ENCODE data around the gene TERB2. TPM values are rescaled to one million over a fixed set of nuclear protein-coding genes. Genes with fewer than 3 reads are reported as not detected.
"Not testable (repeated sequence)": the region's sequence is repeated elsewhere in the genome, so short reads cannot be mapped to it uniquely, and the experiment has no call there.

TERB2 gene
- total and polyA plus RNA-seq, 2 of the 4 experiments (the other 2 are of a cell fraction): not detected

GRCh38 chr15:44999105-44999504, 42.6 kb downstream of the TERB2 start:
- Histone ChIP-seq H3K4me3 (ENCODE audit: insufficient read depth, low read depth, low read length) (no peak overlapping the region), H3K4me1 (ENCODE audit: control insufficient read depth, insufficient read depth, low read length) (no peaks in the 10 kb centered on the region), H3K56ac (ENCODE audit: extremely low read depth, insufficient read depth, low read length) (no peak overlapping the region), H3K14ac (replicated peaks; ENCODE audit: low read depth, low read length) (no peak overlapping the region), H4K8ac (ENCODE audit: low read depth in 2 of 2, low read length in 2 of 2) (no peak overlapping the region), H3K79me1 (ENCODE audit: low read depth in 1 of 2, low read length in 2 of 2) (no peaks in the 10 kb centered on the region), H2AK5ac (ENCODE audit: low read depth, low read length) (no peak overlapping the region), H2BK15ac (ENCODE audit: low read depth, low read length) (no peak overlapping the region), H2AFZ (replicated peaks; ENCODE audit: low read length, poor library complexity) (no peak overlapping the region), H3K4me2 (ENCODE audit: low read depth, low read length) (no peak overlapping the region), H3K9me1 (ENCODE audit: insufficient read depth, low read length) (no peaks in the 10 kb centered on the region), H4K91ac (ENCODE audit: insufficient read depth, low read depth, low read length) (no peak overlapping the region), H2AK9ac (replicated peaks; ENCODE audit: low read depth, low read length, poor library complexity) (no peak overlapping the region), H4K5ac (ENCODE audit: low read depth, low read length) (no peak overlapping the region), H3K36me3 (ENCODE audit: control insufficient read depth, insufficient read depth, low read length) (no peaks in the 10 kb centered on the region), H3K23ac (ENCODE audit: low read depth, low read length) (no peak overlapping the region), H3K4ac (ENCODE audit: low read depth, low read length) (no peak overlapping the region), H3K9ac (ENCODE audit: low read depth, low read length) (no peak overlapping the region), H2BK5ac (ENCODE audit: low read depth, low read length, poor library complexity, severe bottlenecking) (no peak overlapping the region), H3K18ac (ENCODE audit: low read depth, low read length) (no peak overlapping the region), H4K20me1 (ENCODE audit: insufficient read depth, low read length) (no peaks in the 10 kb centered on the region), H3K27ac (ENCODE audit: insufficient read depth, low read length) (no peak overlapping the region), H3K27me3 (ENCODE audit: control insufficient read depth, insufficient read depth, low read length) (no peaks in the 10 kb centered on the region), H2BK20ac (ENCODE audit: low read depth, low read length) (no peak overlapping the region), H2BK120ac (ENCODE audit: low read depth, low read length) (no peak overlapping the region), H3K9me3 (ENCODE audit: control insufficient read depth, insufficient read depth, low read length) (no peaks in the 10 kb centered on the region)
- TF ChIP-seq ELK1 (IDR thresholded peaks at IDR 0.05; ENCODE audit: borderline replicate concordance, low read depth, low read length) (no peak), CEBPB (IDR thresholded peaks at IDR 0.05; ENCODE audit: low read depth, low read length) (no peak), SMC3 (IDR thresholded peaks at IDR 0.05; ENCODE audit: low read depth, low read length) (no peak), NFE2L2 (IDR thresholded peaks at IDR 0.05; ENCODE audit: low read depth, low read length) (no peak)
- intact Hi-C loops (cut with micrococcal nuclease) (no loop called here), in situ Hi-C loops (cut with MboI; ENCODE audit: low sequenced_read_pairs) (no loop called here), dilution Hi-C loops (cut with HindIII; ENCODE audit: low sequenced_read_pairs, unreplicated experiment) (no loop called here)
- no peak for DNase-seq
- WGBS, 2 experiments (ENCODE audit: extremely low coverage in 2 of 2, insufficient read length in 1 of 2): 80% methylated on average over 1 of the region's 2 CpGs; no CpG with 5 or more reads in 1 of the 2 experiments
- ChIA-PET POLR2A (ENCODE audit: unreplicated experiment) (no interaction called here), CTCF (no interaction called here)
- no TSS peak for BruUV-seq (replicated peaks)
- no peak for ATAC-seq (ENCODE audit: low read depth)

- H3K56ac ChIP-seq (ENCODE audit: extremely low read depth, insufficient read depth, low read length); H4K8ac ChIP-seq (ENCODE audit: low read depth in 2 of 2, low read length in 2 of 2); in situ Hi-C loops (cut with MboI; ENCODE audit: low sequenced_read_pairs); H4K5ac ChIP-seq (ENCODE audit: low read depth, low read length); POLR2A ChIA-PET (ENCODE audit: unreplicated experiment); H3K18ac ChIP-seq (ENCODE audit: low read depth, low read length); H3K9me1 ChIP-seq (ENCODE audit: insufficient read depth, low read length); H3K79me1 ChIP-seq (ENCODE audit: low read depth in 1 of 2, low read length in 2 of 2); CTCF ChIA-PET; H3K27ac ChIP-seq (ENCODE audit: insufficient read depth, low read length); ATAC-seq (ENCODE audit: low read depth); H3K4me1 ChIP-seq (ENCODE audit: control insufficient read depth, insufficient read depth, low read length); H2AK9ac ChIP-seq (replicated peaks; ENCODE audit: low read depth, low read length, poor library complexity); H2BK120ac ChIP-seq (ENCODE audit: low read depth, low read length); H3K9me3 ChIP-seq (ENCODE audit: control insufficient read depth, insufficient read depth, low read length); intact Hi-C loops (cut with micrococcal nuclease); H2BK15ac ChIP-seq (ENCODE audit: low read depth, low read length); H3K23ac ChIP-seq (ENCODE audit: low read depth, low read length); H3K4me3 ChIP-seq (ENCODE audit: insufficient read depth, low read depth, low read length); DNase-seq; H3K9ac ChIP-seq (ENCODE audit: low read depth, low read length); BruUV-seq (replicated peaks); H3K36me3 ChIP-seq (ENCODE audit: control insufficient read depth, insufficient read depth, low read length); H3K4me2 ChIP-seq (ENCODE audit: low read depth, low read length); H3K4ac ChIP-seq (ENCODE audit: low read depth, low read length); H4K20me1 ChIP-seq (ENCODE audit: insufficient read depth, low read length); H3K27me3 ChIP-seq (ENCODE audit: control insufficient read depth, insufficient read depth, low read length); H4K91ac ChIP-seq (ENCODE audit: insufficient read depth, low read depth, low read length); H3K14ac ChIP-seq (replicated peaks; ENCODE audit: low read depth, low read length); H2BK5ac ChIP-seq (ENCODE audit: low read depth, low read length, poor library complexity, severe bottlenecking); H2AFZ ChIP-seq (replicated peaks; ENCODE audit: low read length, poor library complexity); dilution Hi-C loops (cut with HindIII; ENCODE audit: low sequenced_read_pairs, unreplicated experiment); H2AK5ac ChIP-seq (ENCODE audit: low read depth, low read length); H2BK20ac ChIP-seq (ENCODE audit: low read depth, low read length): not testable (repeated sequence)
- WGBS, 2 experiments (ENCODE audit: extremely low coverage in 2 of 2, insufficient read length in 1 of 2): no CpG with 5 or more reads among the region's 1 CpG
Measured at GRCh38 chr15:45001180-45001579, 44.7 kb downstream of the TERB2 start.
